LNCAP (cell line): ENCODE results near the gene IRF7.

ENCODE experiments used
- CTCF ChIP-seq: fragments of 450-650 bp; IDR thresholded peaks from 2 replicates; pipeline ENCODE4 v1.5.1; 2017; ENCODE audit warnings: mild to moderate bottlenecking

The IRF7 gene

DNA sequence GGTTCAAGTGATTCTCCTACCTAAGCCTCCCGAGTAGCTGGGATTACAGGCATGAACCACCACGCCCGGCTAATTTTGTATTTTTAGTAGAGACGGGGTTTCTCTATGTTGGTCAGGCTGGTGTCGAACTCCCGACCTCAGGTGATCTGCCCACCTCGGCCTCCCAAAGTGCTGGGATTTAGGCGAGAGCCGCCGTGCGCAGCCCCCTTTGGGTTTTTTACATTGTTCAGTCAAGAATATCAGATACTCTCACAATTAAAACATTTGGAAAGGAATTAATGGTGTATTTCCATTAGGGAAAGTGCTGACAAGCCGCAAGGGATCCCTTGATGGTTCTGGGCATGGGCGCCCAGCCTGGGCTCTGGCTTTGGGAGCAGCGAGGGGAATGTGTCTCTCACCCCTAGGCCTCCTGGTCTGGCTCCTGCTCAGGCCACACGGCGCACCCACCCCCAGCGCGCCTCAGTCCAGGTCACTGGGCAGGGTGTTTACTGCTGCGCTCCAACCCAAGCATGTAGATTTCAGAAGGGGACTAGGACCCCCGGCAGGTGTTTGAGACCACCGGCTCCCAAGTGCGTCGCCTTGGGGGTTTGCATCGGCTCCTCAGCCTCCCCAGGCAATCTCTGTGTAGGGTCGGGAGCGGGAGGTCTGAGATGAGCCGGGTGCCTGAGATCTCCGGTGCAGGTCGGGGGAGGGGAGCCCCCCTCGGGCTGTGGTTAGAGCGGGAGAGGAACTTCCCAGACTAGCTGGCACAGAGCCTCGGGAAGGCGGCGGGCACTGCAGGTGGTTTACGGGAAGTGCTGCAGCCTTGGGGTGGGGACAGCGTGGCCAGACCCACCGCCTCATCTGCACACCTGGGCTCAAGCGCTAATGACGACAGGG lies 809 bp upstream of the IRF7 start:
- no peak for TF ChIP-seq CTCF

GRCh38 chr11:614623-615503 lies 887 bp downstream of the IRF7 start:
- TF ChIP-seq CTCF: no peak

GRCh38 chr11:614021-614622 lies 1.6 kb downstream of the IRF7 start:
- no peak for TF ChIP-seq CTCF

- TF ChIP-seq CTCF: no peak
These were observed 2.3 kb downstream of the IRF7 start for GRCh38 chr11:613369-613968.

DNA sequence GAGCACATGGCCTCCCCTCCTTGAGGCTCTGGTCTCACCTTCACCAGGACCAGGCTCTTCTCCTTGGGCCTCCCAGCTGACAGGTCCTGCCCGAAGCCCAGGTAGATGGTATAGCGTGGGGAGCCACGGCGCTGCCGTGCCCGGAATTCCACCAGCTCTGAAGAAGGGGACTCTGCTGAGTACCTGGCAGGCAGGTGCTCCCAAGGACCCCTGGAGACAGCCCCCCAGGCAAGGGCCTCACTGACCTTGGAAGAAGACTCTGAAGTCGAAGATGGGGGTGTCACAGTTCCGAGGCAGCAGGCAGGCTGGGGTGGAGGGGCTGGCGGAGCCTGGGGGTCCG lies 2.8 kb downstream of the IRF7 start:
- TF ChIP-seq CTCF: no peak

- no peak for TF ChIP-seq CTCF
These were observed 3.4 kb downstream of the IRF7 start for GRCh38 chr11:612201-612960.
